ENCODE results near the gene MGAT4A.
"Not testable (repeated sequence)": the region's sequence is repeated elsewhere in the genome, so short reads cannot be mapped to it uniquely, and the experiment has no call there.

Gene MGAT4A

GRCh38 chr2:98768384-98769113, 37.6 kb upstream of the MGAT4A start:
- Mint-ChIP-seq H3K27ac (no peak overlapping the region), H3K4me3 (no peak overlapping the region), H3K36me3 (no peaks in the 10 kb centered on the region), H3K4me1 (peaks cover 59% of the 10 kb centered on the region), H3K27me3 (no peaks in the 10 kb centered on the region), H3K9me3 (no peaks in the 10 kb centered on the region)
- ATAC-seq, result no peak

DNA sequence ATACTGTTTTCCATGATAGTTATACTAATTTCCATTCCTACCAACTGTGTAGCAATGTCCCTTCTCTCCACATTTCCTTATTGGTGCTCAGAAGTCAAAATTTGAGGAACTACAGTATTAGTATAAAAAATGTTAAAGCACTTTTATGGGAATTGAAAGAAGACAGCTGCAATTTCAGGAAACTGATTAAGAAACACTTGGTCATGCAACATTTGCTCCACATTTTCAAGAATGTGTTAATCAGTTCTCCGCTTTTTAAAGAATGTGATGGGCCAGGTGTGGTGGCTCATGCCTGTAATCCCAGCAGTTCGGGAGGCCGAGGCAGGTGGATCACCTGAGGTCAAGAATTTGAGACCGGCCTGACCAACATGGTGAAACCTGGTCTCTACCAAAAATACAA, 33.6 kb upstream of the MGAT4A start:
- H3K9me3 Mint-ChIP-seq, result no peaks in the 10 kb centered on the region
- H3K27ac Mint-ChIP-seq, result no peak overlapping the region
- H3K36me3 Mint-ChIP-seq, result no peaks in the 10 kb centered on the region
- H3K4me1 Mint-ChIP-seq, result peaks cover 62% of the 10 kb centered on the region
- no peaks in the 10 kb centered on the region for H3K27me3 Mint-ChIP-seq
- no peak for ATAC-seq
- H3K4me3 Mint-ChIP-seq, result no peak overlapping the region

DNA sequence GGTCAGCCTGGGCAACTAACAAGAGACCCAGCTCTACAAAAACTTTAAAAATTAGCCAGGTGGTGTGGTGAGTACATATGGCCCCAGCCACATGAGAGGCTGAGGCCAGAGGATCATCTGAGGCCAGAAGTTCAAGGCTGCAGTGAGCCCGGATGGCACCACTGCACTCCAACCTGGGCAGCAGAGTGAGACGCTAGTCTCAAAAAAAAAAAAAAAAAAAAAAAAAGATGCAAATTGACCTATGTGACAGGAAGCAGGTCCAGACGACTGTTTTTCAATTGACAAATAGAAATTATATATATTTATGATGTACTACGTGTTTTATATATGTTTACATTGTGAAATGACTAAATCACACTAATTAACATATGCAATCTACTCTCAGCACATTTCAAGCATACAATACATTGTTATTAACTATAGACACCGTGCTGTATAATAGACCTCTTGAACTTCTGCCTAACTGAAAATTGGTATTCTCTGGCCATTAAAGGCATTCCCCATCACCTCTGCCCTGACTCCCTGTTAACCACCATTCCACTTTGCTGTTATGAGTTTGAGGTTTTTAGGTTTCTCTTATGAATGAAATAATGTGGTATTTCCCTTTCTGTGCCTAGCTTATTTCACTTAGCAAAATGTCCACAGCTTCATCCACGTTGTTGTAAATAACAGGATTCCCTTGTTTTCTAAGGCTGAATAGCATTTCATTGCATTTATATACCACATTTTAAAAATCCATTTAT, 32.4 kb upstream of the MGAT4A start:
- Mint-ChIP-seq H3K4me1 (peaks cover 72% of the 10 kb centered on the region), H3K4me3 (no peak overlapping the region), H3K36me3 (no peaks in the 10 kb centered on the region), H3K27ac (no peak overlapping the region), H3K27me3 (no peaks in the 10 kb centered on the region), H3K9me3 (no peaks in the 10 kb centered on the region)
- no peak for ATAC-seq

- no peak for ATAC-seq
- Mint-ChIP-seq H3K36me3 (no peaks in the 10 kb centered on the region), H3K9me3 (no peaks in the 10 kb centered on the region), H3K4me3 (no peak overlapping the region), H3K27ac (no peak overlapping the region), H3K27me3 (no peaks in the 10 kb centered on the region), H3K4me1 (peaks cover 86% of the 10 kb centered on the region)
Observed at GRCh38 chr2:98761909-98762308, 31.0 kb upstream of the MGAT4A start.

- Mint-ChIP-seq H3K9me3 (no peaks in the 10 kb centered on the region), H3K27me3 (no peaks in the 10 kb centered on the region), H3K27ac (no peak overlapping the region), H3K4me3 (no peak overlapping the region), H3K4me1 (peaks cover 83% of the 10 kb centered on the region), H3K36me3 (no peaks in the 10 kb centered on the region)
- no peak for ATAC-seq
Observed at GRCh38 chr2:98761267-98761781, 30.4 kb upstream of the MGAT4A start.

GRCh38 chr2:98759827-98760625, 29.1 kb upstream of the MGAT4A start:
- H3K4me1 Mint-ChIP-seq, result peaks cover 76% of the 10 kb centered on the region
- H3K27ac Mint-ChIP-seq, result peak overlapping the region; percentile 32
- no peaks in the 10 kb centered on the region for H3K9me3 Mint-ChIP-seq
- ATAC-seq, result peak; percentile 64
- no peaks in the 10 kb centered on the region for H3K27me3 Mint-ChIP-seq
- H3K4me3 Mint-ChIP-seq, result no peak overlapping the region
- H3K36me3 Mint-ChIP-seq, result no peaks in the 10 kb centered on the region

- Mint-ChIP-seq H3K4me1 (peaks cover 70% of the 10 kb centered on the region), H3K27ac (peak overlapping the region; percentile 32), H3K27me3 (no peaks in the 10 kb centered on the region), H3K4me3 (no peak overlapping the region), H3K36me3 (no peaks in the 10 kb centered on the region), H3K9me3 (no peaks in the 10 kb centered on the region)
- peak; percentile 42 for ATAC-seq
Observed at GRCh38 chr2:98759338-98759737, 28.4 kb upstream of the MGAT4A start.

DNA sequence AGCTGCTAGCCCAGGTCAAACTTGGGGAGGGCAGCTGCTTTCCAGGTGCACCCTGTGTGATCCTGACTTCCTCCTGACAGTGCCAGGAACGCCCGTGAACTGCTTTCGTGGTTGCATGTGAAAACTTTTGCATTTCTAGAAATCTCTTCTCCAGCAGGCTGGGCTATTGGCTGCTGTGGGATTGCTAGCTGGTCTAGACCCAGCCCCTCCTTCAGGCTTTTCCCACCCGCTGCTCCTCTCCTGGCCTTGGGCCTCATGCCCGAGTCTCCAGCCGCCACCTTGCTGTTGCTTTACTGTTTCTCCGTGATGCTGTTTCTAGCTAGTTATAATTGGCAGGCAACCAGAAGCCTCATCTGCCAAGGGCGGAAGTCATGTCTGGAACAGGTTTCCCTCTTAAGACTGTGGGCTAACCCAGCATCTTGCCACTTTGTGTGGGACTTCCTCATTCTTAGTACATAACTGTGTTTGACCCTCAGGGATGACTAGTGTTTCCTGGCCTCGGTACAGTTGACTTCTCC, 27.0 kb upstream of the MGAT4A start:
- Mint-ChIP-seq H3K4me3 (peak overlapping the region; percentile 70), H3K4me1 (peaks cover 56% of the 10 kb centered on the region), H3K9me3 (no peaks in the 10 kb centered on the region)

GRCh38 chr2:98753801-98754200, 22.9 kb upstream of the MGAT4A start:
- no peak overlapping the region for H3K27ac Mint-ChIP-seq
- ATAC-seq, result no peak
- H3K9me3 Mint-ChIP-seq, result no peaks in the 10 kb centered on the region
- no peak overlapping the region for H3K4me3 Mint-ChIP-seq
- no peaks in the 10 kb centered on the region for H3K36me3 Mint-ChIP-seq
- peaks cover 24% of the 10 kb centered on the region for H3K4me1 Mint-ChIP-seq
- H3K27me3 Mint-ChIP-seq, result no peaks in the 10 kb centered on the region

More for the DNA sequence above, 27.0 kb upstream of the MGAT4A start:
- no peaks in the 10 kb centered on the region for H3K27me3 Mint-ChIP-seq
- ATAC-seq, result peak; percentile 95
- H3K36me3 Mint-ChIP-seq, result no peaks in the 10 kb centered on the region
- peak overlapping the region; percentile 80 for H3K27ac Mint-ChIP-seq

DNA sequence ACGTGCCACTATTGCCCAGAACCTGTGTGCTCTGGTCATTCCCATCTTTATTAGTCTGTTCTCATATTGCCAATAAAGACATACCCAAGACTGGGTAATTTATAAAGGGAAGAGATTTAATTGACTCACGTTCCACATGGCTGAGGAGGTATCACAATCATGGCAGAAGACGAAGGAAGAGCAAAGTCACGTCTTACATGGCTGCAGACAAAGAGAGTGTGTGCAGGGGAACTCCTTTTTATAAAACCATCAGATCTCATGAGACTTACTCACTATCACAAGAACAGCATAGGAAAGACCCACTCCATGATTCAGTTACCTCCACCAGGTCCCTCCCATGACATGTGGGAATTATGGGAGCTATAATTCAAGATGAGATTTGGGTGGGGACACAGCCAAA, 21.8 kb upstream of the MGAT4A start:
- not testable (repeated sequence) for H3K36me3 Mint-ChIP-seq, H3K27me3 Mint-ChIP-seq, H3K4me3 Mint-ChIP-seq, ATAC-seq, H3K27ac Mint-ChIP-seq, H3K9me3 Mint-ChIP-seq
- H3K4me1 Mint-ChIP-seq, result peaks cover 26% of the 10 kb centered on the region

GRCh38 chr2:98751748-98752147, 20.8 kb upstream of the MGAT4A start:
- no peak overlapping the region for H3K4me3 Mint-ChIP-seq
- no peak for ATAC-seq
- no peak overlapping the region for H3K27ac Mint-ChIP-seq
- peaks cover 18% of the 10 kb centered on the region for H3K4me1 Mint-ChIP-seq
- H3K27me3 Mint-ChIP-seq, result no peaks in the 10 kb centered on the region
- no peaks in the 10 kb centered on the region for H3K9me3 Mint-ChIP-seq
- H3K36me3 Mint-ChIP-seq, result no peaks in the 10 kb centered on the region

DNA sequence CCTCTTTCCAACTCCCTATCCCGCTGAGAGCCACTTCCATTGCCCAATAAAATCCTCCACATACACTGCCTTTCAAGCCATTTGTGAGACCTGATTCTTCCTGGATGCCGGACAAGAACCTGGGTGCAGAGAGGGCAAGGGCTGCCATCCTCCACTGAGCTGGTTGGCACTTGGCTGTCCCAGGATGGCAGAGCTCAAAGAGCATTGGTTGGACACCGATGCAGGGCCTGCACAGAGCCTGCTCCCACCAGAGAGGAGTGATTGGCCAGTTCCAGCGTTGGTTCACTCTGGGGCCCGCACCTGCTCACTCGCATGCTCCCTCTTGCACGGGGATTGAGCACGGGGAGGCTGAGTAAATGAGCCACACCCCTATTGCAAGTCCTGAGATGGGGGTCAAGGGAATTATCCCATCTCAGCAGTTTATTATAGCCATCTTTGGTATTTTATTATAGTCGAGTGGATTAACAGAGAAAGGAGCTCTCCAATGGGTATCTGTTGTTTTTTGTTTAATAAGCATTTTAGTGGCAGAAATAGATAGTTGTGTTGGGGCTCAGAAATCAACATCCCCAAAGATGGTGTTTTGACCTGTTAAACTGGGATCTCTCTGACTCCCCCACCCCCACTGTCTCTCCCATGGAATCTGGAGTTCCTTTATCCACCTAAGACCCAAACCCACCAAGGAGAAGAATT, 19.8 kb upstream of the MGAT4A start:
- H3K27ac Mint-ChIP-seq, result no peak overlapping the region

GRCh38 chr2:98749066-98749450, 18.1 kb upstream of the MGAT4A start:
- Mint-ChIP-seq H3K9me3 (no peaks in the 10 kb centered on the region), H3K4me3 (peak overlapping the region; percentile 30), H3K27me3 (no peaks in the 10 kb centered on the region), H3K27ac (peak overlapping the region; percentile 18), H3K36me3 (no peaks in the 10 kb centered on the region), H3K4me1 (peaks cover 22% of the 10 kb centered on the region)
- peak; percentile 77 for ATAC-seq

More for the DNA sequence above, 19.8 kb upstream of the MGAT4A start:
- H3K4me1 Mint-ChIP-seq, result peaks cover 18% of the 10 kb centered on the region
- no peak overlapping the region for H3K4me3 Mint-ChIP-seq
- no peaks in the 10 kb centered on the region for H3K9me3 Mint-ChIP-seq
- no peaks in the 10 kb centered on the region for H3K36me3 Mint-ChIP-seq
- no peaks in the 10 kb centered on the region for H3K27me3 Mint-ChIP-seq
- no peak for ATAC-seq

DNA sequence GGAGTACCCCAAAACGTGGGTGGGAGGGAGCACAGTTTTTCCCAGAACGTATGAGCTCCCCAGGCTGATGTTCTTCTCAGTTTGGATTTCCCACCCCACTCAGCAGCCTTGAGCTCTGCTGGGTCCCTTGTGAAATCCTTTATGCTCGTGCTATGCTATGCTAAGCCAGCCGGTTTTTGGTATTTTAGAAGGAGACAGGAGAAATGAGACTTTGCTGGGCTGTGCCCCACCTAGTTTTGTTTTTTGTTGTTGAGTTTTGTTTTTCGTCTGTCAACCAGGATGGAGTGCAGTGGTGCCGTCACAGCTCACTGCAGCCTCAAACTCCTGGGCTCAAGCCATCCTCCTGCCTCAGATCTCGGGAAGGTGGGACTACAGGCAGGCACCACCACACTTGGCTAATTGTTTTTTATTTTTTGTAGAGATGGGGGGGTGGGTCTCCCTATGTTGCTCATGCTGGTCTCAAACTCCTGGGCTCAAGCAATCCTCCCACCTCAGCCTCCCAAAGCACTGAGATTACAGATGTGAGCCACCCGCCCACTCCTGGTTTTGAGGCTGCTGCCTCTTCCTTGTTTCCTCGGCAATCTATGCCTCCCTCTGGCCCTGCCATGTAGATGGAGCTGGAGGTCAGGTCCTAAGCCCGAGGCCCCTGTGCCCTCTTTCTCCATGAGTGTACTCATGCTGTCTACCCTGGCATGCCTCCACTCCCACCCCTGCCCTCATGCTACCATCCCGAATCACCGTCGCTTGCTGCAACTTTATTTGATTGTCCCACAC, 17.5 kb upstream of the MGAT4A start:
- peak overlapping the region; percentile 30 for H3K4me3 Mint-ChIP-seq
- peak; percentile 31 for ATAC-seq
- peak overlapping the region; percentile 18 for H3K27ac Mint-ChIP-seq
- H3K4me1 Mint-ChIP-seq, result peaks cover 22% of the 10 kb centered on the region
- H3K27me3 Mint-ChIP-seq, result no peaks in the 10 kb centered on the region
- H3K9me3 Mint-ChIP-seq, result no peaks in the 10 kb centered on the region
- no peaks in the 10 kb centered on the region for H3K36me3 Mint-ChIP-seq
